ENCODE measurements around the gene ENO2.

ENO2 gene

GRCh38 chr12:6952121-6952862, 37.9 kb downstream of the ENO2 start:
- no peak for DNase-seq (ENCODE audit: low read depth in 1 of 2, low spot score in 1 of 2)
- Histone ChIP-seq H3K27me3 (ENCODE audit: insufficient read depth, poor library complexity, severe bottlenecking) (no peaks in the 10 kb centered on the region), H3K4me3 (replicated peaks; ENCODE audit: insufficient read depth, low read length) (peak overlapping the region; percentile 80), H3K27ac (replicated peaks) (peak overlapping the region; percentile 99)
- TF ChIP-seq CTCF (IDR thresholded peaks at IDR 0.05; ENCODE audit: insufficient read depth, low read length) (no peak), GABPA (IDR thresholded peaks at IDR 0.05; ENCODE audit: low read depth) (no peak), POLR2AphosphoS5 (IDR thresholded peaks at IDR 0.05; ENCODE audit: low read depth) (peak; percentile 4; the same call in 1 of the 2 replicates)

GRCh38 chr12:6952863-6953441, 38.6 kb downstream of the ENO2 start:
- DNase-seq (ENCODE audit: low read depth in 1 of 2, low spot score in 1 of 2) = no peak
- TF ChIP-seq SPI1 (IDR thresholded peaks at IDR 0.05; ENCODE audit: borderline replicate concordance, low read depth) (no peak), CTCF (IDR thresholded peaks at IDR 0.05; ENCODE audit: insufficient read depth, low read length) (no peak), POLR2AphosphoS5 (IDR thresholded peaks at IDR 0.05; ENCODE audit: low read depth) (peak; percentile 80; the same call in 1 of the 2 replicates)
- Histone ChIP-seq H3K27ac (replicated peaks) (peak overlapping the region; percentile 99), H3K4me3 (replicated peaks; ENCODE audit: insufficient read depth, low read length) (peak overlapping the region; percentile 80), H3K27me3 (ENCODE audit: insufficient read depth, poor library complexity, severe bottlenecking) (no peaks in the 10 kb centered on the region)

GRCh38 chr12:6953442-6954315, 39.3 kb downstream of the ENO2 start:
- Histone ChIP-seq H3K4me3 (replicated peaks; ENCODE audit: insufficient read depth, low read length) (peak overlapping the region; percentile 80), H3K27me3 (ENCODE audit: insufficient read depth, poor library complexity, severe bottlenecking) (no peaks in the 10 kb centered on the region), H3K27ac (replicated peaks) (peak overlapping the region; percentile 99)
- TF ChIP-seq CTCF (IDR thresholded peaks at IDR 0.05; ENCODE audit: insufficient read depth, low read length) (no peak), POLR2AphosphoS5 (IDR thresholded peaks at IDR 0.05; ENCODE audit: low read depth) (peak; percentile 95), SPI1 (IDR thresholded peaks at IDR 0.05; ENCODE audit: borderline replicate concordance, low read depth) (peak; percentile 74), REST (IDR thresholded peaks at IDR 0.05; ENCODE audit: insufficient replicate concordance, low read depth) (peak; percentile 53), GABPA (IDR thresholded peaks at IDR 0.05; ENCODE audit: low read depth) (peak; percentile 58; the same call in 1 of the 2 replicates)
- DNase-seq (ENCODE audit: low read depth in 1 of 2, low spot score in 1 of 2) = peak; percentile 93 to 98

- Histone ChIP-seq H3K27ac (replicated peaks) (peak overlapping the region; percentile 99), H3K27me3 (ENCODE audit: insufficient read depth, poor library complexity, severe bottlenecking) (no peaks in the 10 kb centered on the region), H3K4me3 (replicated peaks; ENCODE audit: insufficient read depth, low read length) (peak overlapping the region; percentile 80)
- no peak for DNase-seq (ENCODE audit: low read depth in 1 of 2, low spot score in 1 of 2)
- no peak for TF ChIP-seq POLR2AphosphoS5 (IDR thresholded peaks at IDR 0.05; ENCODE audit: low read depth)
- TF ChIP-seq REST (IDR thresholded peaks at IDR 0.05; ENCODE audit: insufficient replicate concordance, low read depth) = no peak
- no peak for TF ChIP-seq GABPA (IDR thresholded peaks at IDR 0.05; ENCODE audit: low read depth)
- TF ChIP-seq SPI1 (IDR thresholded peaks at IDR 0.05; ENCODE audit: borderline replicate concordance, low read depth) = no peak
- TF ChIP-seq CTCF (IDR thresholded peaks at IDR 0.05; ENCODE audit: insufficient read depth, low read length) = no peak
Observed at GRCh38 chr12:6954316-6955107, 40.1 kb downstream of the ENO2 start.
